PFSK-1 (cell line): Measurements from ENCODE around the gene HPRT1.

Experiments used
- FOXP2 ChIP-seq: optimal IDR thresholded peaks from 2 replicates; pipeline ENCODE3; 2011; ENCODE audit warnings: borderline replicate concordance, control low read depth, inconsistent platforms; ENCODE audit not compliant: insufficient read depth; ENCODE audit errors: extremely low read length, extremely low read depth
- POLR2AphosphoS5 ChIP-seq: IDR thresholded peaks from 2 replicates; pipeline ENCODE4 v1.6.1; 2012; ENCODE audit warnings: low read depth, mild to moderate bottlenecking, control low read depth, low read length, moderate library complexity
- SIN3A ChIP-seq: IDR thresholded peaks from 2 replicates; pipeline ENCODE4 v1.6.1; 2012; ENCODE audit warnings: mild to moderate bottlenecking, low read length, moderate library complexity, borderline replicate concordance; ENCODE audit not compliant: insufficient read depth
- TAF1 ChIP-seq: IDR thresholded peaks from 2 replicates; pipeline ENCODE4 v1.6.1; 2012; ENCODE audit warnings: low read length, control low read depth, borderline replicate concordance; ENCODE audit not compliant: insufficient read depth
- TF ChIP-seq, protein P1 (sequence below), 2 experiments: IDR thresholded peaks; 2 replicates each; pipeline versions ENCODE4 v1.6.1 to v1.8.0; 2011 to 2012; ENCODE audit warnings: low read depth in 2 of 2, low read length in 2 of 2, control low read depth in 1 of 2, inconsistent platforms in 1 of 2, mild to moderate bottlenecking in 1 of 2, moderate library complexity in 1 of 2; ENCODE audit not compliant: insufficient read depth in 1 of 2

DNA sequence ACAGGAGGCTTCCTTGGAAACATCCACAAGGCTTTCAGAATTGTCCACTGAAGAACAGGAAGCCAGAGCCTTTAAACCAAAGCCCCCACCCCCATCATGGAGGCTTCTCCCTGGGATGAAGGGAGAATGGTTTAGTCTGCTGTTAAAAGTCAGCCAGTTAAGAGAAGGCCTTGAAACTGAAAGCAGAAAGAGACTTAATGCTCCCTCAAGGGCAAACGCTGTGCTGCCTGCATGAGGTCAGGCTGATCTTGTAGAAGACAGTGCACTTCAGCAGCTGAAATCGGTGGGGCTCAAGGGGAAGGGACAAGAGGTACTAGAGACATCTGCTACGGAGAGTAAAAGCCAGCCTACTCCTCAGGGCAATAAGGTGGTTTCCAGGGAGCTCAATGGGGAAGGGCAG, 69.0 kb downstream of the HPRT1 start:
- TF ChIP-seq TAF1: no peak
- TF ChIP-seq, protein P1, sequence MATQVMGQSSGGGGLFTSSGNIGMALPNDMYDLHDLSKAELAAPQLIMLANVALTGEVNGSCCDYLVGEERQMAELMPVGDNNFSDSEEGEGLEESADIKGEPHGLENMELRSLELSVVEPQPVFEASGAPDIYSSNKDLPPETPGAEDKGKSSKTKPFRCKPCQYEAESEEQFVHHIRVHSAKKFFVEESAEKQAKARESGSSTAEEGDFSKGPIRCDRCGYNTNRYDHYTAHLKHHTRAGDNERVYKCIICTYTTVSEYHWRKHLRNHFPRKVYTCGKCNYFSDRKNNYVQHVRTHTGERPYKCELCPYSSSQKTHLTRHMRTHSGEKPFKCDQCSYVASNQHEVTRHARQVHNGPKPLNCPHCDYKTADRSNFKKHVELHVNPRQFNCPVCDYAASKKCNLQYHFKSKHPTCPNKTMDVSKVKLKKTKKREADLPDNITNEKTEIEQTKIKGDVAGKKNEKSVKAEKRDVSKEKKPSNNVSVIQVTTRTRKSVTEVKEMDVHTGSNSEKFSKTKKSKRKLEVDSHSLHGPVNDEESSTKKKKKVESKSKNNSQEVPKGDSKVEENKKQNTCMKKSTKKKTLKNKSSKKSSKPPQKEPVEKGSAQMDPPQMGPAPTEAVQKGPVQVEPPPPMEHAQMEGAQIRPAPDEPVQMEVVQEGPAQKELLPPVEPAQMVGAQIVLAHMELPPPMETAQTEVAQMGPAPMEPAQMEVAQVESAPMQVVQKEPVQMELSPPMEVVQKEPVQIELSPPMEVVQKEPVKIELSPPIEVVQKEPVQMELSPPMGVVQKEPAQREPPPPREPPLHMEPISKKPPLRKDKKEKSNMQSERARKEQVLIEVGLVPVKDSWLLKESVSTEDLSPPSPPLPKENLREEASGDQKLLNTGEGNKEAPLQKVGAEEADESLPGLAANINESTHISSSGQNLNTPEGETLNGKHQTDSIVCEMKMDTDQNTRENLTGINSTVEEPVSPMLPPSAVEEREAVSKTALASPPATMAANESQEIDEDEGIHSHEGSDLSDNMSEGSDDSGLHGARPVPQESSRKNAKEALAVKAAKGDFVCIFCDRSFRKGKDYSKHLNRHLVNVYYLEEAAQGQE (IDR thresholded peaks at IDR 0.05; ENCODE audit: insufficient read depth in 1 of 2, low read depth in 2 of 2, low read length in 2 of 2): no peak
- no peak for TF ChIP-seq POLR2AphosphoS5
- no peak for TF ChIP-seq SIN3A
- no peak for TF ChIP-seq FOXP2
